HCT116 (cell line): ENCODE measurements around the gene LRP4.

ENCODE experiments used
- ATF3 ChIP-seq: IDR thresholded peaks from 2 replicates; pipeline ENCODE4 v1.6.1; 2012
- CBX3 ChIP-seq: IDR thresholded peaks from 2 replicates; pipeline ENCODE4 v1.6.1; 2012; ENCODE audit warnings: low read depth
- CEBPB ChIP-seq: IDR thresholded peaks from 2 replicates; pipeline ENCODE4 v1.6.1; 2012; ENCODE audit warnings: low read depth
- CTCF ChIP-seq, 3 experiments: fragments of 200-600 bp in 1 of 3; sonication (generic) in 1 of 3; IDR thresholded peaks in 2 of 3; conservative IDR thresholded peaks in 1 of 3; 2 replicates each; pipeline ENCODE4 v1.5.1; 2012 to 2017; ENCODE audit warnings: low read depth in 2 of 3, low read length in 2 of 3, antibody characterized with exemption in 1 of 3, borderline replicate concordance in 1 of 3, control low read depth in 1 of 3, mild to moderate bottlenecking in 1 of 3, mixed read lengths in 1 of 3, mixed run types in 1 of 3, moderate library complexity in 1 of 3; ENCODE audit not compliant: insufficient read depth in 1 of 3
- EZH2 ChIP-seq: fragments of 200-600 bp; sonication (generic); IDR thresholded peaks from 2 replicates; pipeline ENCODE4 v1.6.1; 2017; ENCODE audit warnings: antibody characterized with exemption, mixed run types
- EZH2phosphoT487 ChIP-seq: fragments of 200-600 bp; IDR thresholded peaks from 2 replicates; pipeline ENCODE4 v1.6.1; 2018; ENCODE audit warnings: antibody characterized with exemption, borderline replicate concordance
- JUND ChIP-seq: IDR thresholded peaks from 2 replicates; pipeline ENCODE4 v1.6.1; 2012
- POLR2A ChIP-seq: IDR thresholded peaks from 2 replicates; pipeline ENCODE4 v1.7.0; 2011; ENCODE audit warnings: borderline replicate concordance; ENCODE audit not compliant: insufficient read depth, insufficient read length; ENCODE audit errors: extremely low read depth
- REST ChIP-seq: IDR thresholded peaks from 2 replicates; pipeline ENCODE4 v1.6.1; 2012; ENCODE audit warnings: low read depth
- ZNF274 ChIP-seq: fragments of 200-500 bp; sonication (Bioruptor generic); IDR thresholded peaks from 2 replicates; pipeline ENCODE4 v1.6.1; 2014; ENCODE audit warnings: mild to moderate bottlenecking, low read depth, low read length, inconsistent platforms

- TF ChIP-seq ATF3 = no peak
- TF ChIP-seq CTCF (IDR thresholded peaks at IDR 0.05 in 2 of 3, conservative IDR thresholded peaks at IDR 0.05 in 1 of 3; ENCODE audit: borderline replicate concordance in 1 of 3, insufficient read depth in 1 of 3, low read depth in 2 of 3, low read length in 2 of 3) = no peak
- no peak for TF ChIP-seq EZH2
- TF ChIP-seq ZNF274 = no peak
- no peak for TF ChIP-seq POLR2A
- no peak for TF ChIP-seq CBX3
- no peak for TF ChIP-seq REST
- no peak for TF ChIP-seq JUND
- TF ChIP-seq CEBPB = no peak
- TF ChIP-seq EZH2phosphoT487 = no peak
Observed at GRCh38 chr11:46963844-46964243, 45.5 kb upstream of the LRP4 start.
